G401.6 (cell line): ENCODE measurements around the gene SNTA1.
A peak's percentile ranks its signal among the peaks of the same experiment; 100 is the strongest.
"Not testable (repeated sequence)": the region's sequence is repeated elsewhere in the genome, so short reads cannot be mapped to it uniquely, and the experiment has no call there.

Experiments
- FAIRE-seq: peaks from 2 replicates; lab custom pipeline; 2012; peaks lifted over from hg19 to GRCh38; lab: Jason Lieb, UNC

Gene SNTA1

DNA sequence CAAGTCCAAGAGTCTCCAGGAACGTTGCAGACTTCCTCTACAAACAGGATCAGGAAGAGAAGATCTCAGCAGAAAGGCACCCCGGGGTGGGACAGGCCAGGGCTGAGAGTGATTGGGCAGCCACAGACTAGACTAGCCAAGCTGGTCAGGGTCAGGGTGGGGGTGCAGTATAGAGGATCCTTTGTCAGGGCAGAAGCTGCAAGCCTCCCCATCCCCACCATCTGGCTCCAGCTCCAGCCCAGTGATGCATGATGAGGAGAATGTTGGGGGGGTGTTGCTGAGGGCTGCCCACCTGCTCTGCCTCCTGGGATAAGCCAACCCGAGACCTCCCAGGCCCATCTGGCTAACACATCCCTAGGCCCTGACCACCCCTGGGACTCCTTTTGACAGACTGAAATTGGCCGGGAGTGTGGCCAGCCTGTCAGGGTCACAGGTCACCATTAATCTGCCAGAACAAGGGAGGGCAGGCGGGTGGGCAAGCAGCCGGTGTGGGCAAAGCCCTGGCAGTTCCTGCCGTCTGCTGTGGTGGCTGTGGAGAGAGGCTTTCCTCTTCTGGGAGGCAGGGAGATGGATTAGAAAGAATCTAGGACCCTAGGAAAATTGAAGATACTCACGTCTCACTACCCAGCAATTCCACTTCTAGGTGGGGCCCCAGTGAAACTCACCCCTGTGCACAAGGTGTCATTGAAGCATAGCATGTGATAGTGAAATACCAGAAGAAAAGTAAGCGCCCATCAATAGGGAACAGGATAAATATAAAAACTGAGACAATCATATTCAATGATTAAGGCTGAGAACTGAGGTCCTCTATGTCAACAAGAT, 22.1 kb upstream of the SNTA1 start:
- FAIRE-seq: no peak

DNA sequence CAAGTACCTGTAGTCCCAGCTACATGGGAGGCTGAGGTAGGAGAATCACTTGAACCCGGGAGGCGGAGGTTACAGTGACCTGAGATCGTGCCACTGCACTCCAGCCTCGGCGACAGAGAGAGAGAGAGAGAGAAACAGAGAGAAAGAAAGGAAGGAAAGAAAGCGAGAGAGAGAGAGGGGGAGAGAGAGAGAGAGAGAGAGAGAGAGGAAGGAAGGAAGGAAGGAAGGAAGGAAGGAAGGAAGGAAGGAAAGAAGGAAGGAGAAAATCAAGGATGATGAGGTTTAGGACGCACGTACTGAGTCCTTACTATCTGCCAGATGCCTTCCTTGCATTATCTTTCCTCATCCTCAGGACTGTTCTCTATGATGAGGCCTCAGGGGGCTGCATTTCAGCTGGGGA, 21.2 kb upstream of the SNTA1 start:
- FAIRE-seq: not testable (repeated sequence)

DNA sequence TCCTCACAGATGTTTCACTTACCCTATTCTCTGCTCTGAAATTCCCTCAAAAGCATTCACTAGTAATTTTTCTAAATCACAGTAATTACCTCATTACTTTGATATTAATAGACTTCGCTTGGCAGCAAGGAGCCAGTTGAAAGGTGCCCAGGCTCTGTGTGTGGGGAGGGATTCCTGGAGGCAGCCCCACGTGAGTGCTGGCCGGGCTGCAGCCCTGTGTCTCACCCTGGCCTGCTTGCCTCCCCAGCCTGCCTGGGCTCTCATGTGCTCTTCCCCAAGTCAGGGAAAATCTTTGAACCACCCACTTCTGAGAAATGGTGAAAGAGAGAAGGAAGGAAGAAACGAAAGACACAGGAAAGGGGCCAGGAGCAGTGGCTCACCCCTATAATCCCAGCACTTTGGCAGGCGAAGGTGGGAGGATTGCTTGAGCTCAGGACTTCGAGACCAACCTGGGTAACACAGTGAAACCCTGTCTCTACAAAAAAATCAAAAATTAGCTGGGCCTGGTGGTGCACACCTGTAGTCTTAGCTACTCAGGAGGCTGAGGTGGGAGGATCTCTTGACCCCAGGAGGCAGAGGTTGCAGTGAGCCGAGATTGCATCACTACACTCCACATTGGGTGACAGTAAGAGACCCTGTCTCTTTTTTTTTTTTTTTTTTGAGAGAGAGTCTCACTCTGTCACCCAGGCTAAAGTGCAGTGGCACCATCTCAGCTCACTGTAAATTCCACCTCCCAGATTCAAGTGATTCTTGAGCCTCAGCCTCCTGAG, 20.0 kb upstream of the SNTA1 start:
- FAIRE-seq: no peak

DNA sequence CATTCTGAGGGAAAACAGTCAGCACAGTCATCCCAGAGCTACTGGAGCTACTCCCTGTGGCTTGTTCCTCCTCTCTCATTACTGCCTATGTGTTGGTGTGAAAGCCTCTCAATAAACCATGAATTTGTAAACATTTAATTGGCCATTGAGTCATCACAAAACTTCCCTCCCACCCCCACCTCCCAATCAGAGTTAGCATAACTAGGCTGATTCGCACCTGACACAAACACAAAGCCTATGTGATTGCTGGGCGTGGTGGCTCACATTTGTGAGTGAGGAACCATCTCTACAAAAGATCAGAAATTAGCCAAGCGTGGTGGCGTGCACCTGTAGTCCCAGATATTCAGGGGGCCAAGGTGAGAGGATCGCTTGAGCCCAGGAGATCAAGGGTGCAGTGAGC, 17.1 kb upstream of the SNTA1 start:
- no peak for FAIRE-seq

DNA sequence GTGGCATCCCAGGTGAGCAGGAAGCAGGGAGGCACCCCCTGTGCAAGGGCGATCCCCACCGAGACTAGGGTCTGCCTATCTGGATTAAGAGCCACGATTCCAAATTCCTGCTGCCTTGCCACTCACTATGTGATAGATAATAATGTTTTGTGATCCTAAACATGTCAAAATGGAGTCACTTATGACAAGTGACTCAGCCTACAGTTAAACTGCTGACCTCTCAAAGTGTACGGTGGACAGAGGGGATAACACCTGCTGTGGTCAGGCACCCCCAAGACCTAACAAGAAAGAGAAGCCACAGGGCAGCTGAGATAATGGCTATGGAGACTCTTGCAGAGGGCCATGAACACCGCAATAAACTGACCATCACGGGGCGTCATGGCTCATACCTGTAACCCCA, 16.0 kb upstream of the SNTA1 start:
- no peak for FAIRE-seq

DNA sequence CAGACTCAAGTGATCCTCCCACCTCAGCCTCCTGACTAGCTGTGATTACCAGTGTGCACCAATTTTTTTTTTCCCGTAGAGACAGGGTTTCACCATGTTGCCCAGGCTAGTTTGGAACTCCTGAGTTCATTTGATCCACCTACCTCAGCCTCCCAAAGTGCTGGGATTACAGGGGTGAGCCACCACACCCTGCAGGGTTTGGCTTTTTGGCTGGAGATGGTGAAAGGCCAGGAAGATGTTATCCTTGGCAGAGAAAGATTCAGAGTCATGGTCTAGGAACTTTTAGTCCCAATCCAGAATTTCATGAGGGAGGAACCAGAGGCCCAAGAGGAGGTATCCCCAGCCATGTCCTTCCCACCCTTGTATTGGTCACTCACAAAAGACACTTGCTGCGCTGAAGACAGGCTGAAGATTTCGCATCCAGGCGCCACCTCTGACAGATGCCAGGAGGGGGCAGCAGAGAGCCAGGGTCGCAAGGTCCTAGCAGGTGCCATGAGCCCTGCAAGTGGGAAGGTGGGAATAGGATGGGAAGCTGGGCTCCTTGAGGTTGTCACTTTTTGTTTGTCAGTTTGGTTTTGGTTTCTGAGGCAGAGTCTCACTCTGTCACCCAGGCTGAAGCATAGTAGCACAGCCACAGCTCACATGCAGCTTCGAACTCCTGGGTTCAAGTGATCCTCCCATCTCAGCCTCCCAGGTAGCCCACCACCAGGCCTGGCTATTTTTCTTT, 13.5 kb upstream of the SNTA1 start:
- peak; percentile 46 for FAIRE-seq

DNA sequence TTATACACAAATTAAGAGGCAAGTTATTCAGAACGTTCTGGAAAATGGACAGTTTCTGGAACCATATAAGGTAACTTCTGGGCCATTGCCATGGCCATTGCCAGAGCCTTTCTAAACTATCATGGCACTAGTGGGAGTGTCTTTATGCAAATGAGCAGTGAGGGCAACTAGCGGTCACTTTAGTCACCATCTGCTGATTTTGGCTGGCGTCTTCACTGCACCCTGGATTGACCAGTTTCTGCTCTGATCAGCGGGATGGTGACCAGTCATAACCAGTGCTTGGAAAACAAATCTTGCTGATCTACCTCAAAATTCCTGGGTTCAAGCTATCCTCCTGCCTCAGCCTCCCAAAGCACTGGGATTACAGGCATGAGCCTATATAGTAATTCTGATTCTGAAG, 7.3 kb upstream of the SNTA1 start:
- no peak for FAIRE-seq

DNA sequence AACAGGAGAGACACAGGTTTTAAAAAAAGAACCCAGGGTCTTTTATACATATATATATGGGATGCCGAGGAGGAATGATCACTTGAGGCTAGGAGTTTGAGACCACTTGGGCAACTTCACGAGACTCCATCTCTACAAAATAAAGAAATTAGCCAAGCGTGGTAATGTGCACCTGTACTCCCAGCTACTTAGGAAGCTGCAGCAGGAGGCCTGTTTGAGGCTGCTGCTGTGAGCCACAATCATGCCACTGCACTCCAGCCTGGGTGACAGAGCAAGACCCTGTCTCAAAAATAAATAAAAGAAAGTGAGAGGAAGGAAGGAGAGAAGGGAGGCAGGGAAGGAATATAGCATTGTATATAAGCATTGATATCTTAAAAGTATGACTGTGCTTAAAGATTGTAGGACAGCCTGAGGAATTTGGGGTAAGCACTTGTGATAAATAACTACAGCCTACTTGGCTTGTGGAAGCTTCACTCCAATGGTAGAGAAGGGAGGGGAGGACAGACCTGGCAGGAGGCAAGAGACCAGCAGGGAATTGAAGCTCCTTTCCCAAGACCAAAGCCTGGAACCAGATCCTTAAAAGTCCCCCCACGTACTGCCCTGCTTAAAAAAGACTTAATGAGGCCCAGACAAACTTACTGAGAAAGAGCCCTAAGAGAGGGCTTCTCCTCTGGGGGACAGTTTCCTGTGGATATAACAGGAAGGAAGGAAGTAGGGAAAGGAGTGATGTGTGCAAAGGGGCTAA, 2.5 kb upstream of the SNTA1 start:
- FAIRE-seq: no peak

DNA sequence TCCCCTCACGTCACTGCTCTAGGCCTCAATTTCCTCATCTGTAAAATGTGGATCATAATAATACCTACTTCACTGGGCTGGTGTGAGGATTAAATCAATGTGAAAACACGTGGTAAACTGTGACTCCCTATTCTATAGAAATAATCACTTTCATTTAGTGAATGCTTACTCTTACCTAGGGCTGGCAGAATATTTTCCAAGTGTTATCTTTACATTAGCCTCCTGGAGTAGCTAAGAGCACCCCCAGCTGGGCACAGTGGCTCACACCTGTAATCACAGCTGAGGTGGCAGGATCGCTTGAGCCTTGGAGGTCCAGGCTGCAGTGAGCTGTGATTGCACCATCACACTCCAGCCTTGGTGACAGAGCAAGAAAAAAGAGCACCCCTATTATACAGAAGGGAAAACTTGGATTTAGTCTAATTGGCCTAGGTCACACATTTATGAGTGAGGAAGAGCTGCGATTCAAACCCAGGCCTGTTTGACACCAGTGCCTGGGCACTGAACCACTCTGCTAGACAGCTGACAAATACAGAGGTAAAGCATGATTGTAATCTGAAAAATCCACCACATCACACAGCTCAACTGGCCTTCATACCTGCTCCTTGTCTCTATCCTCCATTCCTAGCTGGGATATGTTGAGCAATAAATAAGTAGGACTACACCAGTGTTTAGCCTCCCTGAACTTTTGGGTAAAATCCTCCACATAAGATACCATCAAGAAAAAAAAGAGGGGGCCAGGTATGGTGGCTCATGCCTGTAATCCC, 1.4 kb upstream of the SNTA1 start:
- FAIRE-seq: no peak

DNA sequence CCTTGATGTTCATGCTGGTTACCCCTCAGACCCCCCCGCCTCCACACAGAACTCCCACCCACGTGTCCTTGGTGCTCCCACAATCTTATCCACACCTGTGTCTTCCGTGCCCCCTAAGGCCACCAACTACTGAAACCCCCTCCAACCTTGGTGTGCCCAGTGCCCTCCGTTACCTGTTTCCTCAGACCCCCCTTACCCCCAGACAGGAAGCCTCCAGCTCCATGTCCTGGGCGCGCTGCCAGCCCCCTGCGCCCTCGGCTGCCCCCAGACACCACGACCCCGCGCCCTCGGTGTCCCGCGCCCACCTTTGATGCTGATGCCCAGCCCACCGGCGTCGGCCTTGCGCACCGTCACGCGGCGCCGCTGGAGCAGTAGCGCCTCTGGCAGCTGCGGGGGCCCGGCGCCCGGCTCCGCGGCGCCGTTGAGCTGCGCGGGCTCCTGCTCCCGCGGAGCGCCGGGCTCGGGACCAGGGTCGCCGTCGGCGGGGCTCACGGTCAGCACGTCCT, 504 bp downstream of the SNTA1 start:
- no peak for FAIRE-seq

DNA sequence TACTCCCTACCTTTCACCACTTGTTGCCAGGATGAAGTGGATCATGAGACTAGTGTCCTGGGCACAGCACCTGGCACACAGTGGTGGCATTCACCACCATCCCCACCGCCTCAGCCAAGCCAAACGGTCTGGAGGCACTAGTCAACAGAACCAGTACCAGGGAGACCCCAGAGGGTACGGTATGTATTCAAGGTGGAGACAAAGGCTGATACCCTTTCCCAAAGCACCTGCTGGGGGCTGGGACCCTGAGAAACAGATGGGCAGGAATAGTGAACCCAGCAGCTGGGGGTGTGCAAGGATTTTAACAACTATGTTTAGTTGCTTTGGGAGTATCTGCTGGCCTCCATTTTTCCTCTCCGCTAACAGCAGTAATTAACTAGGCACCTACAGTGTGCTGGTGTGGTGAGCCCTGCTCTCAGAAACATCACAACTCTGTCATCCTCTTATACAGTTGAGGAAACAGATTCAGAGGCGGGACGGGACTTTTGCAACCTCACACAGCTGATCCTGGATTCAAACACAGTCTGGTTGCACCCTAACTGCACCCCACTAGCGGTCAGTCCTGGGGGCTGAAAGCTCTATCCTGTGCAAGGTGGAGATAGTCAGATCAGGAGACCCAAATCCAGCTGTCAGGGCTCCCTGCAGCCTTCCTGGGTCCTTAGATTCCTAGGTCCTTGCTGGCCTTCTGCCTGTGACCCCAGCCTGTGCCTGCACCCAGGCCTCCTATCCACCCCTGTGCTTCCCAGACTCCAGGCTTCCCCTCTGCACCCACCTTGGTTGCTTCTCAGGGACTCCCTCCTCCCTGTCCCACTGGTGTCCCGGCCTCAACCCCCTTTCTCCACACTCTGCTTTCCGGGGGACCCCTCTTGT, 1.2 kb downstream of the SNTA1 start:
- FAIRE-seq: no peak

DNA sequence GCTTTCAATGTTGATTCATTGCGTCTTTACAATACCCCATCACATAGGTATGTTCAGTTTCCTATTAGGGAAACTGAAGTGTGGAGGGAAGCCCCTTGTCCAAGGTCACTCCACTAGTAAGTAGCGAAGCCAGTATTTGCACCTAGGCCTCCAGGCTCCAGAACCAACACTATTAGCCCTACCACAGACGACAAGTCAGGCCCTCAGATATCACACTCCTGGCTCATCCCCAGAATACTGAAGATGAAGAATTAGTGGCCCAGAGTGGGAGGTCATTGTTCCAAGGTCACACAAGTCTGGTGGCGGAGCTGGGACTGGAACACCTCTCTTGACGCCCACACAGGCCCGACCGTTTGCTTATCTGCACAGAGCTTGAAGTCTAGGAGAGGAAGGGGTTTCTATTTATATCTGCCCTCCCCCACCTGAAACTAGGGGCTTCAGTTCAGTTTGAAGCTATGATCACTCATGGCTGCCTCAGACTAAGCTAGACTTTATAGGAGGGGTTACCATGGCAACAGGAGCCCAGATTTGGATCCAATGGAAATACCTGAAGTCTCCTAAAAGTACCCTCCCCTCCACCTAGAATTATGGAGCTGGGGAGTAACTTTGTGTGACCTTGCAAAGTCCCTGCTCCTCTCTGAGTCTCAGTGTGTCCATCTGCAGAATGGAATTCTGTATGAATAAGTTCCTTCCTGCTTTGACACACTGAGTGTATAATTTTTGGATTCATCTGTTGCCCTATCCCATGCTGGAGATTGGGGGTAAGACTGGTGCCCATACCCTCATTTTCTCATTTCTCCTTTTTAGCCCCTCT, 2.2 kb downstream of the SNTA1 start:
- FAIRE-seq: no peak

DNA sequence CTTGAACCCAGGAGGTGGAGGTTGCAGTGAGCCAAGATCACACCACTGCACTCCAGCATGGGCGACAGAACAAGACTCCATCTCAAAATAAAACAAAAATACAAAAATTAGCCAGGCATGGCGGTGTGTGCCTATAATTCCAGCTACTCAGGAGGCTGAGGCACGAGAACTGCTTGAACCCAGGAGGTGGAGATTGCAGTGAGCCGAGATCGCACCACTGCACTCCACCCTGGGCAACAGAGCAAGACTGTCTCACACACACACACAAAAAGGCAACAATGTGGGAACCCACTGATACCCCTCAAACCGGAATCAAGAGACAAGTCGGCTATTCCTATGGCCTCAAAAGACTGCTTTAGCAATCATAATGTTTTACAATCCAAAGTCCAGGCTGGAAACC, 3.0 kb downstream of the SNTA1 start:
- not testable (repeated sequence) for FAIRE-seq

DNA sequence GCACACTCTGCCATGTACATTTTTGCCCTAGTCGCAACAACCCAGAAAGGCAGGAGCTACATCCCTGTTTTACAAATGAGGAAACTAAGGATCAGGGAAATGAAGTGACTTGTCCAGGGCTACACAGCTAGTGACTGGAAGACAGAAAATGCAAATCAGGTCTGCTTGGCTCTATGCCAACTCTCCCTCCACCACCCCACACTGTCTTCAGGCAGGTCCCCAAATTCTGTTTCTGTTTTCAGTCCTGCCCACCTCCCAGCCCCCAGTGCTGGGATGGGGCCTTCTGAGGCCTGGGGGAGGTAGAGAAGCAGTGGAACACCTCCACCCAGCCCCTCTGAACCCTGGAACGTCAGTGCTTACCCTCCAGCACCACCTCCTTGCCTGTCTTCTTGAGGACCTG, 5.1 kb downstream of the SNTA1 start:
- FAIRE-seq: no peak

DNA sequence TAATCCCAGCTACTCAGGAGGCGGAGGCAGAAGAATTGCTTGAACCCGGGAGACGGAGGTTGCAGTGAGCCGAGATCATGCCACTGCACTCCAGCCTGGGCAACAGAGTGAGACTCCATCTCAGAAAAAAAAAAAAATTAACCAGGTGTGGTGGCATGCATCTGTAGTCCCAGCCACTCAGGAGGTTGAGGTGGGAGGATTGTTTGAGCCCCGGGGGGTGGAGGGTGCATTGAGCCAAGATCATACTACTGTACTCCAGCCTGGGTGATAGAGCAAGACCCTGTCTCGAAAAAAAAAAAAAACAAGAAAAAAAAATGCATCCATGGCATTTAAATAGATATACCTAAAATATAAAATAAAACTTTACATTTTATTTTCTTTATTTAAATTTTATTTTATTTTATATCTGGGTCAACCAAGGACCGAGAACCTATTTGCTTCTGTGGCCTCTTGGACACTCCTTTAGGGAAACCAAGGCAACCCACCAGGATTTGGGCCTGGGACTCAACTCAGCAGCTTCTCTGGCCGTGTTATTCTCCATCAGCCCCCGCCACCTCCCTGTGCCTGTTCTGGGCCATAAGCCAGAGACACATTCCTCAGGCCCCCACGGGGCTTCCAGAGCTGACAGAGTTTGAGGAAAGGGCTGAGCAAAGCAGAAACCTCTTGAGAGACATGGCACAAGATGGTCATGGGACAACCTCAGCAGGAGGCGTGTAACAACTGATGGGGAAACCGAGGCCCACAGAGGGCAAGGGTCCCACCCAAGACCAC, 6.2 kb downstream of the SNTA1 start:
- FAIRE-seq: no peak

DNA sequence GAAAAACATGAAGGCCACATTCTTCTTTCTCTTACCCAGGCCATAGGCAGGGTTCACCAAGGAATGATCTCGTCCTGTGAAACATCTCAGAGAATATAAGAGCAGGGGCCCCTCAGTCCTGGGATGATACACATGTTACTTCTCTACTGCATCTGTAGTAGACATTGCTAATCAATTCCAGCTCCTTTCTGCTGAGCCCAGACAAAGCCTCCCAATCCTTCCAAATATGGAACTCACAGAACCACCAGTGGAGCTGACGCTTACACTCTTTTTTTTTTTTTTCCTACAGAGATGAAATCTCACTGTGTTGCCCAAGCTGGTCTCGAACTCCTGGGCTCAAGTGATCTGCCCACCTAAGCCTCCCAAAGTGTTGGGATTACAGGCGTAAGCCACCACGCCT, 9.1 kb downstream of the SNTA1 start:
- no peak for FAIRE-seq

DNA sequence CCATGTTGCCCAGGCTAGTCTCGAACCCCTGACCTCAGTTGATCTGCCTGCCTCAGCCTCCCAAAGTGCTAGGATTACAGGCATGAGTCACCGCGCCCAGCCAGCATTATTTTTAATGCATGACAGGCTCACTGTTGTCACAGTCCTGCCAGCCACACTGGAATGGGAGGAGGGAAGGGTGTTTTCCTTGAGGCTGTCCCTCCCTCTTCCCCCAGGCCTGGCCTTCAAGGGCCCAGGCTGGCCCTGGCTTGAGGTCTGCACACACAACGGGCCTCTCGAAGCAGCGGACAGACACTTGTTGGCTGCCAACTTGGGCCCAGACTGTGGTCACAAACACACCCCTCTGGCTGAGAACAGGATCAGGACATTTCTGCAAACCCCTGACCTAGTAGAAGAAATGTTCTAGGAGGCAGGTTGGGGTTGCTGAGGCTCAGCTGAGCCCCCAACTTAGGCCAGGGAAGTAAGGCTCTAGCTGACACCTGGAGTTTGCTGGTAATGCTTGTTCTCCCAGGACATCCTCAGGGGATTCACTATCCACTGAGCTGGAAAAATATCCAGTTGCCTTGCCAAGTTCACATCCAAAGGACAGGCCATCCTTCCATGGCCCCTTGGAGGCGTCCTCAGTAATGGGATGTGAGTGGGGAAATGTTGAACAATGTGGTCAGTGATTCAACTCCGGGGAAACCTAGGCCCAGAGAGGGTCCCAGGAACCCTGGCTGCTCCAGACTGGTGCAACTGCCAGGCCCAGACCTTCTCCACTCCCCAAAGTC, 9.9 kb downstream of the SNTA1 start:
- no peak for FAIRE-seq

DNA sequence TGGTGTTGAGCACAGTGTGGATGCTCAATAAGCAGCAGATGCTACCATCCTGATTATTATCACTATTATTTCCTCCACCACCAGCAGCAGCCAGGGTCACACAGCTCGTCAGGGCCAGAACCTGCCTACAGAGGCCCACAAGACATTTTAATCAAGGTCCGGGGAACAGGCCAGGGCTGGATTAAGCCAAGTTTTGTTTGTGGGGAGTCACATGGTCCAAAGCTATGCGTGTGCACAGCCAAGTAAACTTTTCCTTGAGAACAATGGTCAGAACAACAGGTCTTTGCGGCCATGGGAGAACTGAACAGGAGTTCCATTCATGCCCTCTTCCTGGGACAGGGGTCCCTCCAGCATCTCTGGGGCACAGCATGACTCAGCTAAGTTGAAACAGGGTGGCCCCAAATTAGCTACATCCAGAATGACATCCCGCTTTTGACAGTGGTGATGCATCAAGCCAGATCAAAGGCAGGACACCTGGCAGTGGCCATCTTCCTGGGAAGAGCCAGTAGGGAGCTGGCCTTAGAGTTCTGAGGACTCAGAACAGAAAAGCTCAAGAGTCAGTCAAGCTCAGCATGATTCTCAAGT, 11.7 kb downstream of the SNTA1 start:
- FAIRE-seq: no peak
